ENCODE results near the gene STUB1.

STUB1 gene

GRCh38 chr16:692356-693108, 12.3 kb downstream of the STUB1 start:
- Histone ChIP-seq H3K27ac (replicated peaks) (no peak overlapping the region), H3K27me3 (ENCODE audit: insufficient read depth, poor library complexity, severe bottlenecking) (peaks cover 36% of the 10 kb centered on the region), H3K4me3 (replicated peaks; ENCODE audit: insufficient read depth, low read length) (no peak overlapping the region)
- TF ChIP-seq CTCF (IDR thresholded peaks at IDR 0.05; ENCODE audit: insufficient read depth, low read length), result no peak
- TF ChIP-seq REST (IDR thresholded peaks at IDR 0.05; ENCODE audit: insufficient replicate concordance, low read depth), result no peak
- no peak for DNase-seq (ENCODE audit: low read depth in 1 of 2, low spot score in 1 of 2)

- Histone ChIP-seq H3K4me3 (replicated peaks; ENCODE audit: insufficient read depth, low read length) (no peak overlapping the region), H3K27me3 (ENCODE audit: insufficient read depth, poor library complexity, severe bottlenecking) (peaks cover 36% of the 10 kb centered on the region), H3K27ac (replicated peaks) (no peak overlapping the region)
- no peak for TF ChIP-seq REST (IDR thresholded peaks at IDR 0.05; ENCODE audit: insufficient replicate concordance, low read depth)
- TF ChIP-seq POLR2AphosphoS5 (IDR thresholded peaks at IDR 0.05; ENCODE audit: low read depth), result peak; percentile 26
- no peak for TF ChIP-seq SPI1 (IDR thresholded peaks at IDR 0.05; ENCODE audit: borderline replicate concordance, low read depth)
- no peak for TF ChIP-seq GABPA (IDR thresholded peaks at IDR 0.05; ENCODE audit: low read depth)
- no peak for DNase-seq (ENCODE audit: low read depth in 1 of 2, low spot score in 1 of 2)
Measured at GRCh38 chr16:693364-693763, 13.2 kb downstream of the STUB1 start.

GRCh38 chr16:693766-694165, 13.6 kb downstream of the STUB1 start:
- H3K27me3 ChIP-seq (ENCODE audit: insufficient read depth, poor library complexity, severe bottlenecking), result peaks cover 36% of the 10 kb centered on the region
- no peak; the same call in 1 of the 2 replicates for TF ChIP-seq POLR2AphosphoS5 (IDR thresholded peaks at IDR 0.05; ENCODE audit: low read depth)
- TF ChIP-seq GABPA (IDR thresholded peaks at IDR 0.05; ENCODE audit: low read depth), result no peak
- no peak for DNase-seq (ENCODE audit: low read depth in 1 of 2, low spot score in 1 of 2)
- no peak overlapping the region for H3K4me3 ChIP-seq (replicated peaks; ENCODE audit: insufficient read depth, low read length)
- no peak overlapping the region for H3K27ac ChIP-seq (replicated peaks)

GRCh38 chr16:694187-694862, 14.1 kb downstream of the STUB1 start:
- DNase-seq (ENCODE audit: low read depth in 1 of 2, low spot score in 1 of 2), result no peak
- peaks cover 41% of the 10 kb centered on the region for H3K27me3 ChIP-seq (ENCODE audit: insufficient read depth, poor library complexity, severe bottlenecking)
- no peak overlapping the region for H3K27ac ChIP-seq (replicated peaks)
- TF ChIP-seq POLR2AphosphoS5 (IDR thresholded peaks at IDR 0.05; ENCODE audit: low read depth) (no peak), REST (IDR thresholded peaks at IDR 0.05; ENCODE audit: insufficient replicate concordance, low read depth) (no peak), GABPA (IDR thresholded peaks at IDR 0.05; ENCODE audit: low read depth) (no peak), SPI1 (IDR thresholded peaks at IDR 0.05; ENCODE audit: borderline replicate concordance, low read depth) (no peak), CTCF (IDR thresholded peaks at IDR 0.05; ENCODE audit: insufficient read depth, low read length) (no peak)
- H3K4me3 ChIP-seq (replicated peaks; ENCODE audit: insufficient read depth, low read length), result no peak overlapping the region
